Esophagus squamous epithelium (tissue), 4 donors: ENCODE measurements around the gene MYOD1.

Experiments
- CTCF ChIP-seq, 6 experiments: fragments of 450-650 bp in 4 of 6; fragments of 200-600 bp in 2 of 6; sonication (generic) in 2 of 6; IDR thresholded peaks; one replicate each; pipeline ENCODE4 v1.5.1; 2016 to 2019; ENCODE audit warnings: antibody characterized with exemption in 6 of 6, mild to moderate bottlenecking in 4 of 6, moderate library complexity in 4 of 6
- POLR2A ChIP-seq, 4 donors: fragments of 450-650 bp; IDR thresholded peaks; one replicate each; pipeline ENCODE4 v1.6.1; 2017; ENCODE audit warnings: antibody characterized with exemption in 4 of 4, mild to moderate bottlenecking in 4 of 4, moderate library complexity in 3 of 4

GRCh38 chr11:17750801-17751165, 31.4 kb downstream of the MYOD1 start:
- TF ChIP-seq CTCF (IDR thresholded peaks at IDR 0.05) (no peak), POLR2A (IDR thresholded peaks at IDR 0.05) (no peak)
